GM21447 (cell line): ENCODE measurements around the gene P2RY11.

Experiments
- ATAC-seq: cut with Tn5 transposase; IDR thresholded peaks from one replicate; pipeline ENCODE4 v1.9.1; 2021; ENCODE audit not compliant: unreplicated experiment

The P2RY11 gene

GRCh38 chr19:10138879-10139795 is 27.6 kb downstream of the P2RY11 start:
- no peak for ATAC-seq

- no peak for ATAC-seq
Measured at GRCh38 chr19:10139952-10140351, 28.5 kb downstream of the P2RY11 start.

GRCh38 chr19:10141479-10141878 is 30.0 kb downstream of the P2RY11 start:
- no peak for ATAC-seq

GRCh38 chr19:10141973-10142372 is 30.5 kb downstream of the P2RY11 start:
- ATAC-seq, result no peak

- ATAC-seq, result no peak
Measured at GRCh38 chr19:10142701-10143375, 31.3 kb downstream of the P2RY11 start.

GRCh38 chr19:10143681-10144080 is 32.2 kb downstream of the P2RY11 start:
- no peak for ATAC-seq

GRCh38 chr19:10144361-10144760 is 32.9 kb downstream of the P2RY11 start:
- ATAC-seq, result no peak

- ATAC-seq, result no peak
Measured at GRCh38 chr19:10145031-10145430, 33.5 kb downstream of the P2RY11 start.

GRCh38 chr19:10146142-10146541 is 34.6 kb downstream of the P2RY11 start:
- no peak for ATAC-seq

GRCh38 chr19:10149427-10149826 is 37.9 kb downstream of the P2RY11 start:
- no peak for ATAC-seq

- ATAC-seq, result no peak
Measured at GRCh38 chr19:10151521-10151920, 40.0 kb downstream of the P2RY11 start.

GRCh38 chr19:10152100-10152499 is 40.6 kb downstream of the P2RY11 start:
- no peak for ATAC-seq

GRCh38 chr19:10155839-10156238 is 44.3 kb downstream of the P2RY11 start:
- ATAC-seq, result no peak

- ATAC-seq, result no peak
Measured at GRCh38 chr19:10158071-10158470, 46.6 kb downstream of the P2RY11 start.

GRCh38 chr19:10158485-10158884 is 47.0 kb downstream of the P2RY11 start:
- no peak for ATAC-seq

GRCh38 chr19:10159610-10160009 is 48.1 kb downstream of the P2RY11 start:
- ATAC-seq, result no peak

GRCh38 chr19:10163536-10163935 is 52.0 kb downstream of the P2RY11 start:
- no peak for ATAC-seq
